Ascending aorta (tissue), 2 donors: ENCODE measurements around the gene INKA2. TPM values are rescaled to one million over a fixed set of nuclear protein-coding genes. Genes with fewer than 3 reads are reported as not detected.

Experiments
- DNase-seq, 2 donors: peaks; one replicate each; pipeline ENCODE4 v3.0.0-alpha.2; 2019; ENCODE audit warnings: low spot score in 2 of 2
- H3K27ac ChIP-seq, 2 donors: fragments of 200-600 bp; sonication (generic); one replicate each; pipeline ENCODE4 v1.5.1; 2016 to 2017; ENCODE audit warnings: mild to moderate bottlenecking in 1 of 2
- H3K27me3 ChIP-seq: fragments of 200-600 bp; sonication (generic); one replicate; pipeline ENCODE4 v1.5.1; 2017
- H3K36me3 ChIP-seq, 2 donors: fragments of 200-600 bp; sonication (generic); one replicate each; pipeline ENCODE4 v1.5.1; 2016
- H3K4me1 ChIP-seq, 2 donors: fragments of 200-600 bp; sonication (generic); one replicate each; pipeline ENCODE4 v1.5.1; 2016 to 2017; ENCODE audit warnings: mild to moderate bottlenecking in 1 of 2
- H3K4me3 ChIP-seq, 2 donors: fragments of 200-600 bp; sonication (generic); one replicate each; pipeline ENCODE4 v1.5.1; 2016 to 2017; ENCODE audit warnings: mild to moderate bottlenecking in 1 of 2
- H3K9me3 ChIP-seq, 2 donors: fragments of 200-600 bp; sonication (generic); one replicate each; pipeline ENCODE4 v1.5.1; 2016
- CTCF ChIP-seq, 3 experiments: fragments of 200-600 bp in 2 of 3; fragments of 450-650 bp in 1 of 3; sonication (generic) in 2 of 3; IDR thresholded peaks; one replicate each; pipeline ENCODE4 v1.5.1; 2016 to 2019; ENCODE audit warnings: antibody characterized with exemption in 3 of 3, mild to moderate bottlenecking in 1 of 3, moderate library complexity in 1 of 3
- intact Hi-C: fragments of 100-400 bp; cut with DNase I; formaldehyde crosslinking; loops from one replicate; pipeline ENCODE4 v1.15.1; 2023
- total RNA-seq: library from RNA; depleted of rRNA; stranded (reverse); fragments of >200 nt; gene quantifications from one replicate; pipeline ENCODE4 v1.1.0, GENCODE V29; 2016

INKA2 gene
- total RNA-seq, 1 donor from 2014 or later: not detected

GRCh38 chr1:111695801-111696200 lies 43.4 kb downstream of the INKA2 start:
- H3K9me3 ChIP-seq: no peaks in the 10 kb centered on the region
- H3K36me3 ChIP-seq: peaks cover 29 to 46% of the 10 kb centered on the region in 2 donors
- H3K27ac ChIP-seq: no peak overlapping the region
- H3K4me1 ChIP-seq: peaks cover 4% of the 10 kb centered on the region in 2 donors
- no peak for TF ChIP-seq CTCF (IDR thresholded peaks at IDR 0.05)
- no peak overlapping the region for H3K4me3 ChIP-seq
- no peaks in the 10 kb centered on the region for H3K27me3 ChIP-seq
- intact Hi-C loops: no loop called here
- DNase-seq: no peak

- H3K4me3 ChIP-seq: no peak overlapping the region
- no peaks in the 10 kb centered on the region for H3K27me3 ChIP-seq
- peaks cover 0 to 19% of the 10 kb centered on the region in 2 donors for H3K36me3 ChIP-seq
- peaks cover 7 to 11% of the 10 kb centered on the region in 2 donors for H3K4me1 ChIP-seq
- H3K27ac ChIP-seq: no peak overlapping the region
- intact Hi-C loops: no loop called here
- DNase-seq: no peak
- no peak for TF ChIP-seq CTCF (IDR thresholded peaks at IDR 0.05)
- no peaks in the 10 kb centered on the region for H3K9me3 ChIP-seq
Measured at GRCh38 chr1:111691886-111692285, 47.3 kb downstream of the INKA2 start.

- peaks cover 0 to under 1% of the 10 kb centered on the region in 2 donors for H3K9me3 ChIP-seq
- H3K27ac ChIP-seq: peak overlapping the region in 1 of 2 donors; percentile 42
- H3K4me1 ChIP-seq: peaks cover 7 to 8% of the 10 kb centered on the region in 2 donors
- no peak for TF ChIP-seq CTCF (IDR thresholded peaks at IDR 0.05)
- H3K36me3 ChIP-seq: peaks cover 0 to 19% of the 10 kb centered on the region in 2 donors
- no peaks in the 10 kb centered on the region for H3K27me3 ChIP-seq
- DNase-seq: peak in 1 of 2 donors; percentile 74
- intact Hi-C loops: no loop called here
- H3K4me3 ChIP-seq: no peak overlapping the region
Measured at GRCh38 chr1:111690306-111690617, 48.9 kb downstream of the INKA2 start.

Other genes with a start within 250 kb of the INKA2 start
- gene ADORA3, start 235.8 kb downstream of the INKA2 start, total RNA-seq: 3.6 TPM
- 2.4 TPM for gene TMIGD3, start 235.8 kb downstream of the INKA2 start, total RNA-seq
- gene RAP1A, start 119.6 kb downstream of the INKA2 start, total RNA-seq: 44.1 TPM
- gene DDX20, start 16.5 kb upstream of the INKA2 start, total RNA-seq: 11.3 TPM